HL-60 (cell line): Measurements from ENCODE around the gene TJP1.
"Not testable (repeated sequence)": the region's sequence is repeated elsewhere in the genome, so short reads cannot be mapped to it uniquely, and the experiment has no call there.

ENCODE experiments used
- DNase-seq, 2 experiments: peaks; one replicate each; pipeline ENCODE4 v3.0.0-alpha.2; 2010 to 2020; ENCODE audit warnings: low read depth in 1 of 2, low spot score in 1 of 2
- H3K27ac ChIP-seq: fragments of 250-450 bp; sonication (Bioruptor Pico); replicated peaks from 2 replicates; pipeline ENCODE4 v1.5.1; 2020; ENCODE audit warnings: mild to moderate bottlenecking, moderate library complexity
- H3K27me3 ChIP-seq: fragments of 250-450 bp; sonication (Bioruptor Pico); 2 replicates; pipeline ENCODE4 v1.5.1; 2021; ENCODE audit warnings: mild to moderate bottlenecking, moderate library complexity; ENCODE audit not compliant: insufficient read depth, poor library complexity, severe bottlenecking
- H3K4me3 ChIP-seq: replicated peaks from 2 replicates; pipeline ENCODE4 v1.5.1; 2011; ENCODE audit warnings: mild to moderate bottlenecking, control low read depth, low read length; ENCODE audit not compliant: insufficient read depth
- CTCF ChIP-seq: IDR thresholded peaks from one replicate; pipeline ENCODE4 v1.5.1; 2011; ENCODE audit warnings: low read length, control low read depth, inconsistent platforms; ENCODE audit not compliant: insufficient read depth
- GABPA ChIP-seq: IDR thresholded peaks from 2 replicates; pipeline ENCODE4 v1.6.1; 2012; ENCODE audit warnings: low read depth
- POLR2AphosphoS5 ChIP-seq: IDR thresholded peaks from 2 replicates; pipeline ENCODE4 v1.6.1; 2012; ENCODE audit warnings: low read depth
- SPI1 ChIP-seq: IDR thresholded peaks from 2 replicates; pipeline ENCODE4 v1.6.1; 2012; ENCODE audit warnings: low read depth, mild to moderate bottlenecking, borderline replicate concordance
- TF ChIP-seq, protein P1 (sequence below): IDR thresholded peaks from 2 replicates; pipeline ENCODE4 v1.6.1; 2012; ENCODE audit warnings: low read depth; ENCODE audit not compliant: insufficient replicate concordance

The TJP1 gene

GRCh38 chr15:29678504-29679034, 143.7 kb downstream of the TJP1 start:
- DNase-seq, result no peak
- Histone ChIP-seq H3K27ac (no peak overlapping the region), H3K27me3 (peaks cover 7% of the 10 kb centered on the region), H3K4me3 (no peak overlapping the region)
- TF ChIP-seq, protein P1, sequence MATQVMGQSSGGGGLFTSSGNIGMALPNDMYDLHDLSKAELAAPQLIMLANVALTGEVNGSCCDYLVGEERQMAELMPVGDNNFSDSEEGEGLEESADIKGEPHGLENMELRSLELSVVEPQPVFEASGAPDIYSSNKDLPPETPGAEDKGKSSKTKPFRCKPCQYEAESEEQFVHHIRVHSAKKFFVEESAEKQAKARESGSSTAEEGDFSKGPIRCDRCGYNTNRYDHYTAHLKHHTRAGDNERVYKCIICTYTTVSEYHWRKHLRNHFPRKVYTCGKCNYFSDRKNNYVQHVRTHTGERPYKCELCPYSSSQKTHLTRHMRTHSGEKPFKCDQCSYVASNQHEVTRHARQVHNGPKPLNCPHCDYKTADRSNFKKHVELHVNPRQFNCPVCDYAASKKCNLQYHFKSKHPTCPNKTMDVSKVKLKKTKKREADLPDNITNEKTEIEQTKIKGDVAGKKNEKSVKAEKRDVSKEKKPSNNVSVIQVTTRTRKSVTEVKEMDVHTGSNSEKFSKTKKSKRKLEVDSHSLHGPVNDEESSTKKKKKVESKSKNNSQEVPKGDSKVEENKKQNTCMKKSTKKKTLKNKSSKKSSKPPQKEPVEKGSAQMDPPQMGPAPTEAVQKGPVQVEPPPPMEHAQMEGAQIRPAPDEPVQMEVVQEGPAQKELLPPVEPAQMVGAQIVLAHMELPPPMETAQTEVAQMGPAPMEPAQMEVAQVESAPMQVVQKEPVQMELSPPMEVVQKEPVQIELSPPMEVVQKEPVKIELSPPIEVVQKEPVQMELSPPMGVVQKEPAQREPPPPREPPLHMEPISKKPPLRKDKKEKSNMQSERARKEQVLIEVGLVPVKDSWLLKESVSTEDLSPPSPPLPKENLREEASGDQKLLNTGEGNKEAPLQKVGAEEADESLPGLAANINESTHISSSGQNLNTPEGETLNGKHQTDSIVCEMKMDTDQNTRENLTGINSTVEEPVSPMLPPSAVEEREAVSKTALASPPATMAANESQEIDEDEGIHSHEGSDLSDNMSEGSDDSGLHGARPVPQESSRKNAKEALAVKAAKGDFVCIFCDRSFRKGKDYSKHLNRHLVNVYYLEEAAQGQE, result no peak
- TF ChIP-seq SPI1 (no peak), CTCF (no peak), GABPA (no peak), POLR2AphosphoS5 (no peak)

DNA sequence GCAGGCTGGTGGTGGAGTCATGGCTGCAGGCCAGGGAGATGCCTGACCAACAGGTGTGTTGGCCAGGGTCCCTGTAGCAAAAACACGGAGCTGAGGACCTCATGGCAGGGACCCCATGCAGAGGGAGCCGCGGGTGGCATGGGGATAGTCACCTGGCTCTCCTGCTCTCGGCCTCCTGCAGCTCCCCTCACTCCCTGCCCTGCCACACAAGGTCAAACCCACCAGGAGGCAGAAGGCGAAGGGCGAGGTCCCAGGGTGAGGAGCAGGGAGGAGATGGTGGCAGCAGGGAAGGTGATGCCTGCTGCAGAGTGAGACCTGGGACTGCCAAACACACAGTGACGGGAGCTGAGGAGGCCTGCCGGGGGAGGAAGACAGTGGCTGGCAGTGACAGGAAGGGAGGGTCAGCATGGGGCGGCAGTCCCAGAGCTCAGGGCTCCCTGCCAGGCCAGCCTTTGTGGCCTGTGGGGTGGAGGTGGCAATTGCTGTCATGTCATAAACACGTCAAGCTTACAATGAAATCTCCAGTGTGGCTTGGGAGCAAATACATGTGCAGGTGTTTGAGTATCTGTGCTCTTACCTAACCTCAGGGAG, 144.3 kb downstream of the TJP1 start:
- H3K27me3 ChIP-seq, result peaks cover 7% of the 10 kb centered on the region
- no peak for DNase-seq
- H3K27ac ChIP-seq, result no peak overlapping the region
- no peak overlapping the region for H3K4me3 ChIP-seq
- no peak for TF ChIP-seq SPI1
- TF ChIP-seq POLR2AphosphoS5, result no peak
- no peak for TF ChIP-seq CTCF
- TF ChIP-seq, protein P1, result no peak
- no peak for TF ChIP-seq GABPA

- H3K27me3 ChIP-seq, result peaks cover 7% of the 10 kb centered on the region
- TF ChIP-seq SPI1, result no peak
- TF ChIP-seq POLR2AphosphoS5, result no peak
- no peak overlapping the region for H3K27ac ChIP-seq
- H3K4me3 ChIP-seq, result no peak overlapping the region
- no peak for DNase-seq
Observed at GRCh38 chr15:29677455-29677854, 144.8 kb downstream of the TJP1 start.

- peaks cover 7% of the 10 kb centered on the region for H3K27me3 ChIP-seq
- TF ChIP-seq CTCF (no peak), POLR2AphosphoS5 (no peak), SPI1 (no peak), GABPA (no peak)
- TF ChIP-seq, protein P1, result no peak
- no peak overlapping the region for H3K27ac ChIP-seq
- no peak for DNase-seq
- H3K4me3 ChIP-seq, result no peak overlapping the region
Observed at GRCh38 chr15:29676961-29677402, 145.3 kb downstream of the TJP1 start.

GRCh38 chr15:29676374-29676960, 145.8 kb downstream of the TJP1 start:
- H3K27ac ChIP-seq, H3K4me3 ChIP-seq, H3K27me3 ChIP-seq, DNase-seq: not testable (repeated sequence)
